Measurements from ENCODE around the gene MGST3. TPM values are rescaled to one million over a fixed set of nuclear protein-coding genes. Genes with fewer than 3 reads are reported as not detected.

The MGST3 gene
- polyA plus RNA-seq, 1 of the 3 experiments (the other 2 are of a cell fraction) = 270 TPM

GRCh38 chr1:165696625-165697100 is 65.6 kb downstream of the MGST3 start:
- ChIA-PET CTCF (interaction anchor here (1.1 to 2.3 kb wide), 5 partner anchors 13 to 219 kb away, joined by 3 to 7 read pairs (median 5); no protein-coding TSS in a partner anchor), POLR2A (no interaction called here)
- peak overlapping the region; percentile 86 for H3K4me2 ChIP-seq
- H3K36me3 ChIP-seq (replicated peaks in 1 of 2; ENCODE audit: control insufficient read depth in 1 of 2, insufficient read depth in 2 of 2, low read length in 1 of 2) = peaks cover 0 to 3% of the 10 kb centered on the region in 2 experiments
- no peaks in the 10 kb centered on the region for H3K27me3 ChIP-seq (ENCODE audit: insufficient read depth)
- H2AFZ ChIP-seq (ENCODE audit: low read depth) = peak overlapping the region; percentile 28; the same call in 1 of the 2 replicates
- peaks cover 0 to 12% of the 10 kb centered on the region in 2 experiments; a peak in 2 of 4 replicates for H3K4me1 ChIP-seq (ENCODE audit: control insufficient read depth in 1 of 2, insufficient read depth in 2 of 2, low read depth in 1 of 2, low read length in 1 of 2)
- peaks cover 23% of the 10 kb centered on the region for H3F3A ChIP-seq (replicated peaks; ENCODE audit: insufficient read depth)
- no peaks in the 10 kb centered on the region; the same call in 1 of the 2 replicates for H4K20me1 ChIP-seq (ENCODE audit: insufficient read depth)
- H3K4me3 ChIP-seq (ENCODE audit: low read depth in 2 of 2, low read length in 1 of 2) = peak overlapping the region; percentile 59 to 97; a peak in 3 of 4 replicates
- no peaks in the 10 kb centered on the region for H3K9me3 ChIP-seq
- peaks cover 62% of the 10 kb centered on the region for H3K79me2 ChIP-seq (ENCODE audit: insufficient read depth)
- peak overlapping the region; percentile 5 for H3K9ac ChIP-seq
- peak overlapping the region in 1 of 2 experiments; percentile 15; a peak in 2 of 4 replicates for H3K27ac ChIP-seq (ENCODE audit: low read depth in 2 of 2, low read length in 1 of 2)
- H3K9me2 ChIP-seq = no peaks in the 10 kb centered on the region
- TF ChIP-seq, protein P1, sequence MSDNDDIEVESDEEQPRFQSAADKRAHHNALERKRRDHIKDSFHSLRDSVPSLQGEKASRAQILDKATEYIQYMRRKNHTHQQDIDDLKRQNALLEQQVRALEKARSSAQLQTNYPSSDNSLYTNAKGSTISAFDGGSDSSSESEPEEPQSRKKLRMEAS (IDR thresholded peaks at IDR 0.05; ENCODE audit: low read depth) = no peak
- TF ChIP-seq YY1 (IDR thresholded peaks at IDR 0.05; ENCODE audit: low read depth) (no peak), TAF1 (IDR thresholded peaks at IDR 0.05; ENCODE audit: borderline replicate concordance, low read depth, low read length) (no peak), POLR2AphosphoS5 (IDR thresholded peaks at IDR 0.05; ENCODE audit: low read depth, low read length) (no peak), MXI1 (IDR thresholded peaks at IDR 0.05; ENCODE audit: low read depth, low read length) (no peak), GATA2 (CRISPR knock-in tag; IDR thresholded peaks at IDR 0.05) (no peak), FOXJ3 (CRISPR knock-in tag; IDR thresholded peaks at IDR 0.05) (no peak), GABPA (IDR thresholded peaks at IDR 0.05; ENCODE audit: low read depth) (no peak)
- TF ChIP-seq, protein P2, sequence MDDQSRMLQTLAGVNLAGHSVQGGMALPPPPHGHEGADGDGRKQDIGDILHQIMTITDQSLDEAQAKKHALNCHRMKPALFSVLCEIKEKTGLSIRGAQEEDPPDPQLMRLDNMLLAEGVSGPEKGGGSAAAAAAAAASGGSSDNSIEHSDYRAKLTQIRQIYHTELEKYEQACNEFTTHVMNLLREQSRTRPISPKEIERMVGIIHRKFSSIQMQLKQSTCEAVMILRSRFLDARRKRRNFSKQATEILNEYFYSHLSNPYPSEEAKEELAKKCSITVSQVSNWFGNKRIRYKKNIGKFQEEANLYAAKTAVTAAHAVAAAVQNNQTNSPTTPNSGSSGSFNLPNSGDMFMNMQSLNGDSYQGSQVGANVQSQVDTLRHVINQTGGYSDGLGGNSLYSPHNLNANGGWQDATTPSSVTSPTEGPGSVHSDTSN (IDR thresholded peaks at IDR 0.05) = no peak
- 66% methylated on average over 2 of the region's 2 CpGs for WGBS (ENCODE audit: low lambda C conversion rate)
- DNase-seq = no peak

DNA sequence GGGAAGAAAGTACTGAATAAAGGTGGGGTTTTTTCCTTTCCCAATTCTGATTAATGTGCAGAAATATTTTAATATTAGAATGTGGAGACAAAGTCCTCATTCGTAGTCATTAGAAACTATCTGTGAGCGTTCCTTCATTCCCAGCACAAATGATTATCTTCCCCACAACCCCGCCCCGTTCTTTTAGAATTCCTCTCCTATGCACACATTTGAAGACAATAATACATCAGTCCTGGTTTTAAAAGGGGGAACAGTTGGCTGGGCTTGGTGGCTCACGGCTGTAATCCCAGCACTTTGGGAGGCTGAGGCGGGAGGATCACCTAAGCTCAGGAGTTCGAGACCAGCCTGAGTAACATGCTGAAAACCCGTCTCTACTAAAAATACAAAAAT is 66.5 kb downstream of the MGST3 start:
- CTCF ChIA-PET = interaction anchor here (0.6 to 2.3 kb wide), 15 partner anchors 9 to 657 kb away, joined by 3 to 7 read pairs (median 3); no protein-coding TSS in a partner anchor
- TF ChIP-seq FOXJ3 (CRISPR knock-in tag; IDR thresholded peaks at IDR 0.05) (no peak), MEF2A (IDR thresholded peaks at IDR 0.05; ENCODE audit: borderline replicate concordance, low read depth) (no peak), RFX5 (IDR thresholded peaks at IDR 0.05; ENCODE audit: low read length) (no peak), MXI1 (IDR thresholded peaks at IDR 0.05; ENCODE audit: low read depth, low read length) (no peak), TAF1 (IDR thresholded peaks at IDR 0.05; ENCODE audit: borderline replicate concordance, low read depth, low read length) (no peak), SMC3 (IDR thresholded peaks at IDR 0.05; ENCODE audit: low read depth, low read length) (no peak), NRF1 (IDR thresholded peaks at IDR 0.05; ENCODE audit: low read depth, low read length) (no peak)
- POLR2A ChIA-PET = interaction anchor here (0.8 to 1.2 kb wide), 6 partner anchors 12 to 131 kb away, joined by 3 to 5 read pairs (median 3); partner anchors contain the start of gene TMCO1
- Histone ChIP-seq H3F3A (replicated peaks; ENCODE audit: insufficient read depth) (peaks cover 23% of the 10 kb centered on the region), H3K27ac (ENCODE audit: low read depth in 2 of 2, low read length in 1 of 2) (peak overlapping the region in 1 of 2 experiments; percentile 92; a peak in 2 of 4 replicates), H3K79me2 (ENCODE audit: insufficient read depth) (peaks cover 54% of the 10 kb centered on the region), H3K36me3 (replicated peaks in 1 of 2; ENCODE audit: control insufficient read depth in 1 of 2, insufficient read depth in 2 of 2, low read length in 1 of 2) (peaks cover 0 to 3% of the 10 kb centered on the region in 2 experiments), H3K27me3 (ENCODE audit: insufficient read depth) (no peaks in the 10 kb centered on the region), H3K4me3 (ENCODE audit: low read depth in 2 of 2, low read length in 1 of 2) (peak overlapping the region; percentile 59 to 97), H2AFZ (ENCODE audit: low read depth) (peak overlapping the region; percentile 100), H4K20me1 (ENCODE audit: insufficient read depth) (no peaks in the 10 kb centered on the region; the same call in 1 of the 2 replicates), H3K9ac (peak overlapping the region; percentile 97), H3K4me1 (ENCODE audit: control insufficient read depth in 1 of 2, insufficient read depth in 2 of 2, low read depth in 1 of 2, low read length in 1 of 2) (peaks cover 0 to 12% of the 10 kb centered on the region in 2 experiments; a peak in 2 of 4 replicates), H3K4me2 (peak overlapping the region; percentile 86), H3K9me3 (no peaks in the 10 kb centered on the region), H3K9me2 (no peaks in the 10 kb centered on the region)
- peak; percentile 12 for DNase-seq
- WGBS (ENCODE audit: low lambda C conversion rate) = 16% methylated on average over 8 of the region's 8 CpGs
